ENCODE results near the gene LYSMD2.

- TF ChIP-seq GATA3 (IDR thresholded peaks at IDR 0.05; ENCODE audit: low read depth, low read length) (no peak), GATA2 (IDR thresholded peaks at IDR 0.05; ENCODE audit: low read depth, low read length) (no peak)
These were observed 37.5 kb upstream of the LYSMD2 start for GRCh38 chr15:51774916-51775315.

Measured in SH-SY5Y (cell line).